SH-SY5Y (cell line): Measurements from ENCODE around the gene TFG.

Experiments
- GATA2 ChIP-seq: IDR thresholded peaks from 2 replicates; pipeline ENCODE4 v1.6.1; 2011; ENCODE audit warnings: mild to moderate bottlenecking, low read depth, low read length
- GATA3 ChIP-seq: IDR thresholded peaks from 2 replicates; pipeline ENCODE4 v1.6.1; 2011; ENCODE audit warnings: low read depth, mild to moderate bottlenecking, low read length, moderate library complexity

GRCh38 chr3:100662113-100662823 is 47.0 kb upstream of the TFG start:
- TF ChIP-seq GATA2 (no peak), GATA3 (no peak)
